AG04450 (cell line): ENCODE data around the gene CACNA1G. TPM values are rescaled to one million over a fixed set of nuclear protein-coding genes. Genes with fewer than 3 reads are reported as not detected.

Source experiments
- CTCF ChIA-PET: fragments of 300-600, 350-600 bp; formaldehyde crosslinking; extraction: SDS; loops from one replicate; lab custom pipeline; 2022; ENCODE audit warnings: antibody characterized with exemption, inconsistent platforms; lab: Charles Lee
- POLR2A ChIA-PET: fragments of 350-600 bp; formaldehyde crosslinking; extraction: SDS; loops from one replicate; lab custom pipeline; 2021; ENCODE audit warnings: antibody characterized with exemption, inconsistent platforms; lab: Yijun Ruan, JAX
- DNase-seq: peaks from one replicate; pipeline ENCODE4 v3.0.0-alpha.2; 2011; ENCODE audit warnings: low read depth, low spot score
- H3K27ac ChIP-seq: one replicate; pipeline ENCODE4 v1.5.1; 2012; ENCODE audit warnings: low read depth, low read length, control low read depth
- H3K27me3 ChIP-seq: one replicate; pipeline ENCODE4 v1.6.0; 2012; ENCODE audit warnings: low read length; ENCODE audit not compliant: control insufficient read depth, insufficient read depth
- H3K4me3 ChIP-seq: 2 replicates; pipeline ENCODE4 v1.5.1; 2011; ENCODE audit warnings: mild to moderate bottlenecking, low read depth, low read length, control low read depth
- H3K9me3 ChIP-seq: 2 replicates; pipeline ENCODE4 v1.5.1; 2012; ENCODE audit warnings: low read length; ENCODE audit not compliant: control insufficient read depth, insufficient read depth
- polyA plus RNA-seq: library from polyadenylated mRNA; depleted of rRNA; stranded (reverse); fragments of >200 nt; gene quantifications from 2 replicates; pipeline ENCODE4 v1.2.3, GENCODE V29; 2011
- TF ChIP-seq, protein P1 (sequence below): IDR thresholded peaks from 2 replicates; pipeline ENCODE4 v1.5.1; 2011; ENCODE audit warnings: low read depth, low read length, control low read depth, inconsistent platforms

CACNA1G gene
- polyA plus RNA-seq, 1 experiment = 0.05 TPM

DNA sequence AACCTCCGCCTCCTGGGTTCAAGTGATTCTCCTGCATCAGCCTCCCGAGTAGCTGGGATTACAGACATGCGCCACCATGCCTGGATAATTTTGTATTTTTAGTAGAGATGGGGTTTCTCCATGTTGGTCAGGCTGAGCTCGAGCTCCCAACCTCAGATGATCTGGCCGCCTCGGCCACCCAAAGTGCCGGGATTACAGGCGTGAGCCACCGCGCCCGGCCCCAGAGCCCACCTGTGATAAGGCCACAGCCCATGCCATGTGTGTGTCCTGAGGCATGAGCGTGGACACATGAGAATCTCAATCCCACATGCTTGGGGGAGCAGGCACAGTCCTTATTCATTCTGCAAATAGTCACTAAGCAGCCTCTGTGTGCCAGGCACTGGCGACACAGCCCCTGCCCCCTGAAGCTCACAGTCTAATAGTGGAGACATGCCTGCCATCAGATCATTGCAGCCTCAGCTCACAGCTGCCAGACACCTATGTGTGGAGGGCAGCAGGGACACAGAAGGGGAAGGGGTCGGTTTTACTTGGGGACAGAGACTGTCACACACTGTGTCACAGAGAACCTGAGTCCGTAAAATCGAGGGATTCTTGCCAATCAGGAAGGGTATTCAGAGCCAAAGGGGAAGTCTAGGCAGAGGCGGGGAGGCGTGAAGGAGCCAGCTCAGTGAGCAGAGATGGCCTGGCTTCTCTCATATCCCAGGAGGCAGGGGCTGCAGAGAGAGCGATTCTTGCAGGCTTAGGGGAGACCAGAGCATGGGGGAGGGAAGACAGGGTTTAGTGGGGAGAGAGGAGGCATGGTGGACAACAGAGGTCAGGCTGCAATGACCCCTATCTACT, 64.7 kb downstream of the CACNA1G start:
- ChIA-PET POLR2A (interaction anchor here (0.7 kb wide), 1 partner anchor 78 kb away, joined by 7 read pairs; the partner anchor contains the start of gene SPATA20), CTCF (interaction anchor here (0.6 to 8.7 kb wide), 19 partner anchors 8 to 142 kb away, joined by 3 to 134 read pairs (median 4); no protein-coding TSS in a partner anchor)
- no peak overlapping the region for H3K27ac ChIP-seq
- H3K27me3 ChIP-seq = peaks cover 6% of the 10 kb centered on the region
- H3K9me3 ChIP-seq = no peaks in the 10 kb centered on the region
- DNase-seq = no peak
- H3K4me3 ChIP-seq = no peak overlapping the region
- TF ChIP-seq, protein P1, sequence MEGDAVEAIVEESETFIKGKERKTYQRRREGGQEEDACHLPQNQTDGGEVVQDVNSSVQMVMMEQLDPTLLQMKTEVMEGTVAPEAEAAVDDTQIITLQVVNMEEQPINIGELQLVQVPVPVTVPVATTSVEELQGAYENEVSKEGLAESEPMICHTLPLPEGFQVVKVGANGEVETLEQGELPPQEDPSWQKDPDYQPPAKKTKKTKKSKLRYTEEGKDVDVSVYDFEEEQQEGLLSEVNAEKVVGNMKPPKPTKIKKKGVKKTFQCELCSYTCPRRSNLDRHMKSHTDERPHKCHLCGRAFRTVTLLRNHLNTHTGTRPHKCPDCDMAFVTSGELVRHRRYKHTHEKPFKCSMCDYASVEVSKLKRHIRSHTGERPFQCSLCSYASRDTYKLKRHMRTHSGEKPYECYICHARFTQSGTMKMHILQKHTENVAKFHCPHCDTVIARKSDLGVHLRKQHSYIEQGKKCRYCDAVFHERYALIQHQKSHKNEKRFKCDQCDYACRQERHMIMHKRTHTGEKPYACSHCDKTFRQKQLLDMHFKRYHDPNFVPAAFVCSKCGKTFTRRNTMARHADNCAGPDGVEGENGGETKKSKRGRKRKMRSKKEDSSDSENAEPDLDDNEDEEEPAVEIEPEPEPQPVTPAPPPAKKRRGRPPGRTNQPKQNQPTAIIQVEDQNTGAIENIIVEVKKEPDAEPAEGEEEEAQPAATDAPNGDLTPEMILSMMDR = no peak

DNA sequence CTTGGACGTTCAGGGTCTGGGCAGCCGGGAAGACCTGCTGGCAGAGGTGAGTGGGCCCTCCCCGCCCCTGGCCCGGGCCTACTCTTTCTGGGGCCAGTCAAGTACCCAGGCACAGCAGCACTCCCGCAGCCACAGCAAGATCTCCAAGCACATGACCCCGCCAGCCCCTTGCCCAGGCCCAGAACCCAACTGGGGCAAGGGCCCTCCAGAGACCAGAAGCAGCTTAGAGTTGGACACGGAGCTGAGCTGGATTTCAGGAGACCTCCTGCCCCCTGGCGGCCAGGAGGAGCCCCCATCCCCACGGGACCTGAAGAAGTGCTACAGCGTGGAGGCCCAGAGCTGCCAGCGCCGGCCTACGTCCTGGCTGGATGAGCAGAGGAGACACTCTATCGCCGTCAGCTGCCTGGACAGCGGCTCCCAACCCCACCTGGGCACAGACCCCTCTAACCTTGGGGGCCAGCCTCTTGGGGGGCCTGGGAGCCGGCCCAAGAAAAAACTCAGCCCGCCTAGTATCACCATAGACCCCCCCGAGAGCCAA, 65.6 kb downstream of the CACNA1G start:
- ChIA-PET CTCF (interaction anchor here (0.6 to 8.7 kb wide), 24 partner anchors 8 to 226 kb away, joined by 3 to 134 read pairs (median 4); no protein-coding TSS in a partner anchor), POLR2A (interaction anchor here (0.7 kb wide), 1 partner anchor 68 kb away, joined by 4 read pairs; no protein-coding TSS in a partner anchor)
- DNase-seq = peak; percentile 37
- Histone ChIP-seq H3K27me3 (peaks cover 6% of the 10 kb centered on the region), H3K4me3 (no peak overlapping the region), H3K27ac (no peak overlapping the region), H3K9me3 (no peaks in the 10 kb centered on the region)
- TF ChIP-seq, protein P1 = peak; percentile 76

DNA sequence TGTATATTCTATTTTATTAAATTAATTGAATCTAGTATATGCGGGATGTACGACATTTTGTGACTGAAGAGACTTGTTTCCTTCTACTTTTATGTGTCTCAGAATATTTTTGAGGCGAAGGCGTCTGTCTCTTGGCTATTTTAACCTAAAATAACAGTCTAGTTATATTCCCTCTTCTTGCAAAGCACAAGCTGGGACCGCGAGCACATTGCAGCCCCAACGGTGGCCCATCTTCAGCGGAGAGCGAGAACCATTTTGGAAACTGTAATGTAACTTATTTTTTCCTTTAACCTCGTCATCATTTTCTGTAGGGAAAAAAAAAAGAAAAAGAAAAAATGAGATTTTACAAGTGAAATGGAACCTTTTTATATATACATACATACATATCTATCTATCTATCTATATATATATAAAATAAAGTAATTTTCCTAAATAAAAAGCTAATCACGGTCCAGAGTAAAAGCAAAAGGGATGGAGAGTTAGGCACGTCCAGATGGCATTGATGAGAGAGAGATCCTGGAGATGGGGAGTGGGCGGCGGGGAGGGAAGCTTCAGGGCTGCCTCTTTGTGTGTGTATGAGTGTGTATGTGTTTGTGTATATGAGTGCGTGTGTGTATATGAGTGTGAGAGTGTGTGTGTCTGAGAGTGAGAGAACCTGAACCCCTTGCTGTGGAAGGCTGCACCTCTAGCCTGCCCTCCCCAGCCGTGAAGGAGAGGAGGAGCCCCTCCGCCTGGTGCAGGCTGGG, 66.7 kb downstream of the CACNA1G start:
- no peak overlapping the region for H3K4me3 ChIP-seq
- TF ChIP-seq, protein P1 = no peak
- ChIA-PET CTCF (interaction anchor here (1.0 to 8.7 kb wide), 12 partner anchors 10 to 142 kb away, joined by 3 to 134 read pairs (median 5); no protein-coding TSS in a partner anchor), POLR2A (interaction anchor here (0.6 to 1.3 kb wide), 3 partner anchors 11 to 68 kb away, joined by 3 read pairs; no protein-coding TSS in a partner anchor)
- no peak overlapping the region for H3K27ac ChIP-seq
- H3K27me3 ChIP-seq = peaks cover 6% of the 10 kb centered on the region
- no peaks in the 10 kb centered on the region for H3K9me3 ChIP-seq
- DNase-seq = no peak

DNA sequence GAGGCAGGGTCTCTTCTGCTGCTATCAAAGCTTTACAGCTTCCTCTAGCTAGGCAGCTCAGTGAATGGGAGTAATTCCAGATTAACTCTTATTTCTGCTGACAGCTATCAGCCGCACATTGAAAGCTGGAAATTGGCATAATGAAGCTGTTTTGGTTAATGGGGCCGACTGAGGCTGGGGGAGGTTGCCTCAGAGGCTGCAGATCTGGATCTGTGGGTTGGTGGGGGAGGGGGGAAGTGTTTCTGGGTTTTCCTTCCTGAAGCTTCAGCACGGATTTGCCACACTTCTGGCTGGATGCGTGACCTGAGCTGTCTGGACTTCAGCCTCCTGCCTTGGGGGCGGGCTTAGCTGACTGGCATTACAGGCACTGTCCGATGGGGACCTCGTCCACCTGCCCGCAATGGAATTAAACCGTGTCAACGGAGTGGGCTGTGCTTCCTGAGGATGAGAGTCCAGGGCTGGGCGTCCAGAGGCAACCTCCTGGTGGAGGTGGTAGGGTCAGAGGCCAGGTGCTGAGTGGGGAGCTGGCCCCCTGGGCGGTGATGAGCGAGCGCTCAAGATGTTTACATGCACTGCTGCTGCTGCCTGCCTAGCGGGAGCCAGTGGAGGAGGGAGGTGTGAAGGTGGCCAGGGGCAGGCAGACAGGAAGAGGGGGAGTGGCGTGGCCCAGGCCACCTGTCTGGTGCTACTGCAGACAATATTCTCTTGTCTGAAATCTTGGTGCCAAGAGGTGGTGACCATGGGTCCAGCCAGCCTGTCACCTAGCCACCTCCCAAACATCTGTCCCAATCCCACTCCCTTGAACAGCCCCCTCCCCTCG, 67.5 kb downstream of the CACNA1G start:
- Histone ChIP-seq H3K4me3 (no peak overlapping the region), H3K27ac (no peak overlapping the region), H3K27me3 (peaks cover 6% of the 10 kb centered on the region), H3K9me3 (no peaks in the 10 kb centered on the region)
- DNase-seq = no peak
- ChIA-PET CTCF (interaction anchor here (1.0 to 8.7 kb wide), 11 partner anchors 10 to 143 kb away, joined by 3 to 134 read pairs (median 5); no protein-coding TSS in a partner anchor), POLR2A (interaction anchor here (0.6 to 1.3 kb wide), 3 partner anchors 11 to 67 kb away, joined by 3 read pairs; no protein-coding TSS in a partner anchor)
- TF ChIP-seq, protein P1 = no peak
